Esophagus muscularis mucosa (tissue), 4 donors: Measurements from ENCODE around the gene NRP1.

Experiments used
- CTCF ChIP-seq, 3 experiments: fragments of 200-600 bp in 2 of 3; fragments of 450-650 bp in 1 of 3; sonication (generic) in 2 of 3; IDR thresholded peaks; one replicate each; pipeline ENCODE4 v1.5.1; 2017 to 2019; ENCODE audit warnings: antibody characterized with exemption in 3 of 3, mild to moderate bottlenecking in 2 of 3, moderate library complexity in 1 of 3
- EP300 ChIP-seq: sonication (generic); formaldehyde crosslinking; IDR thresholded peaks from one replicate; pipeline ENCODE4 v1.6.1; 2017; ENCODE audit warnings: antibody characterized with exemption
- POLR2A ChIP-seq: fragments of 450-650 bp; IDR thresholded peaks from one replicate; pipeline ENCODE4 v1.6.1; 2017; ENCODE audit warnings: antibody characterized with exemption, moderate library complexity, mild to moderate bottlenecking, low read depth

DNA sequence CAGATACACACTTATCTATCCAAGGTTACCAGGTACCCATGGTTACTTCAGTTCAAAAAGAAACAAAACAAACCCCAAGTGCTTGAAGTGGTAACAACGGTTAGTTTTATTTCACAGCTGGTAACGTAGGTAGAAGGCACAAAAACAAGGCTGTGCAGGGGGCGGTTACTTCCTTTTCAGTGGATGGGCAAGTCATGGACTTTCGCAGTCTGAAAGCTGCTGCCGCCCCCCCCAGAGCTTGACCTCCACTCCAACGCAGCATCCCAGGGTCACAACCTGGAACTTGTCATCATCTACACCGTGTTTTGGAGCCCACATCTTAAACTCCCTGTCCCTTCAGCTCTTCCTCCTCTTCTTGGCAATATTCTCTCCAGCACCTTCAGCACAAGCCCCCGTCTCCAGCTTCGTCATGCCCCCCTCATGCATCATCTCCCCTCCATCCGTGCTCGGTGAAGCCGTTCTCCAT, 195.3 kb downstream of the NRP1 start:
- no peak for TF ChIP-seq CTCF (IDR thresholded peaks at IDR 0.05)
- TF ChIP-seq POLR2A = no peak
- TF ChIP-seq EP300 = no peak
